MM.1S (cell line): ENCODE data around the gene CNOT4.

Experiments
- EZH2phosphoT487 ChIP-seq: fragments of 300-600 bp; sonication (generic); IDR thresholded peaks from 2 replicates; pipeline ENCODE4 v1.6.1; 2018; ENCODE audit warnings: antibody characterized with exemption, low read length
- TF ChIP-seq, protein P1 (sequence below): fragments of 300-600 bp; sonication (generic); IDR thresholded peaks from 2 replicates; pipeline ENCODE4 v1.5.1; 2016; ENCODE audit warnings: antibody characterized with exemption, low read length, mixed read lengths

DNA sequence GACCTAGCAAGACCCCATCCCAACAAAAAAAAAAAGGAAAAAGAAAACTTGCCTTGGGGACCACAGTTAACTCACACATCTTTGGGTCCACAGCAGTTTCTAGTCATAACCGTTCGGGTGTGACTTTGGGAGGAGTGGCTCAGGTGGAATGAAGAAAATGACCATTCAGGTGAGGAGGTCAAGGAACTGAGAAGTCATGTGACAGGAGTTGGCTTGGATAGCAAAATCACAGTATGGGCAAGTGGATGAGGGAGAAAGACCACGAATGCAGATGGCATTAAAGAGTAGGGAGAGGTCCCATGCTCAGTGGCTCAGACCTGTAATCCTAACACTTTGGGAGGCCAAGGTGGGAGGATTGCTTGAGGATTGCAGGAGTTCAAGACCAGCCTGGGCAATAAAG is 17.1 kb upstream of the CNOT4 start:
- TF ChIP-seq, protein P1, sequence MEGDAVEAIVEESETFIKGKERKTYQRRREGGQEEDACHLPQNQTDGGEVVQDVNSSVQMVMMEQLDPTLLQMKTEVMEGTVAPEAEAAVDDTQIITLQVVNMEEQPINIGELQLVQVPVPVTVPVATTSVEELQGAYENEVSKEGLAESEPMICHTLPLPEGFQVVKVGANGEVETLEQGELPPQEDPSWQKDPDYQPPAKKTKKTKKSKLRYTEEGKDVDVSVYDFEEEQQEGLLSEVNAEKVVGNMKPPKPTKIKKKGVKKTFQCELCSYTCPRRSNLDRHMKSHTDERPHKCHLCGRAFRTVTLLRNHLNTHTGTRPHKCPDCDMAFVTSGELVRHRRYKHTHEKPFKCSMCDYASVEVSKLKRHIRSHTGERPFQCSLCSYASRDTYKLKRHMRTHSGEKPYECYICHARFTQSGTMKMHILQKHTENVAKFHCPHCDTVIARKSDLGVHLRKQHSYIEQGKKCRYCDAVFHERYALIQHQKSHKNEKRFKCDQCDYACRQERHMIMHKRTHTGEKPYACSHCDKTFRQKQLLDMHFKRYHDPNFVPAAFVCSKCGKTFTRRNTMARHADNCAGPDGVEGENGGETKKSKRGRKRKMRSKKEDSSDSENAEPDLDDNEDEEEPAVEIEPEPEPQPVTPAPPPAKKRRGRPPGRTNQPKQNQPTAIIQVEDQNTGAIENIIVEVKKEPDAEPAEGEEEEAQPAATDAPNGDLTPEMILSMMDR: no peak
- TF ChIP-seq EZH2phosphoT487: no peak
